Calu3 (cell line): Measurements from ENCODE around the gene AREL1. TPM values are rescaled to one million over a fixed set of nuclear protein-coding genes. Genes with fewer than 3 reads are reported as not detected.

Source experiments
- BruUV-seq: library from RNA; stranded (reverse); fragments of 400-500 nt; replicated peaks from 2 replicates; lab custom pipeline; 2021; lab: Mats Ljungman, UMichigan
- CTCF ChIA-PET: fragments of 300-600 bp; sonication (Branson Sonifier 250); formaldehyde crosslinking; loops from one replicate; lab custom pipeline; 2022; ENCODE audit warnings: antibody characterized with exemption; lab: Charles Lee
- DNase-seq: peaks from one replicate; pipeline ENCODE4 v3.0.0; 2022
- H3K27ac Mint-ChIP-seq: one replicate; pipeline ENCODE4 v1.8.0; 2022; ENCODE audit warnings: mixed read lengths; ENCODE audit not compliant: unreplicated experiment
- H3K27me3 Mint-ChIP-seq: one replicate; pipeline ENCODE4 v1.8.0; 2022; ENCODE audit warnings: mixed read lengths; ENCODE audit not compliant: unreplicated experiment
- H3K36me3 Mint-ChIP-seq: one replicate; pipeline ENCODE4 v1.8.0; 2022; ENCODE audit warnings: mild to moderate bottlenecking, moderate library complexity, mixed read lengths; ENCODE audit not compliant: insufficient read depth, unreplicated experiment
- H3K4me1 Mint-ChIP-seq: one replicate; pipeline ENCODE4 v1.8.0; 2022; ENCODE audit warnings: mild to moderate bottlenecking, low read depth, mixed read lengths; ENCODE audit not compliant: unreplicated experiment
- H3K4me3 Mint-ChIP-seq: one replicate; pipeline ENCODE4 v1.8.0; 2022; ENCODE audit warnings: mild to moderate bottlenecking, low read depth, moderate library complexity, mixed read lengths; ENCODE audit not compliant: unreplicated experiment
- H3K9me3 Mint-ChIP-seq: one replicate; pipeline ENCODE4 v1.8.0; 2022; ENCODE audit warnings: low read depth, mixed read lengths; ENCODE audit not compliant: unreplicated experiment
- CTCF ChIP-seq: fragments of 200-600 bp; IDR thresholded peaks from one replicate; pipeline ENCODE4 v1.8.0; 2022; ENCODE audit warnings: antibody characterized with exemption; ENCODE audit not compliant: unreplicated experiment
- intact Hi-C: fragments of 100-400 bp; cut with micrococcal nuclease; formaldehyde crosslinking; loops from one replicate; pipeline ENCODE4 v1.10.0; 2022; ENCODE audit not compliant: unreplicated experiment
- total RNA-seq: library from RNA; stranded (reverse); gene quantifications from 2 replicates; pipeline ENCODE4 v1.2.3, GENCODE V29; 2022

The AREL1 gene
- total RNA-seq, 1 experiment from 2014 or later: 31.9 TPM

- Mint-ChIP-seq H3K27me3 (no peaks in the 10 kb centered on the region), H3K4me1 (no peaks in the 10 kb centered on the region), H3K4me3 (no peak overlapping the region), H3K27ac (no peak overlapping the region), H3K9me3 (no peaks in the 10 kb centered on the region), H3K36me3 (peaks cover 39% of the 10 kb centered on the region)
- DNase-seq: no peak
- intact Hi-C loops: no loop called here
- TF ChIP-seq CTCF: no peak
- no TSS peak for BruUV-seq
- CTCF ChIA-PET: no interaction called here
Measured at GRCh38 chr14:74663884-74664283, 49.0 kb downstream of the AREL1 start.

- CTCF ChIA-PET: no interaction called here
- no peaks in the 10 kb centered on the region for H3K4me1 Mint-ChIP-seq
- no peaks in the 10 kb centered on the region for H3K9me3 Mint-ChIP-seq
- TF ChIP-seq CTCF: no peak
- intact Hi-C loops: no loop called here
- H3K36me3 Mint-ChIP-seq: peaks cover 36% of the 10 kb centered on the region
- no peak overlapping the region for H3K27ac Mint-ChIP-seq
- H3K27me3 Mint-ChIP-seq: no peaks in the 10 kb centered on the region
- no TSS peak for BruUV-seq
- H3K4me3 Mint-ChIP-seq: no peak overlapping the region
- DNase-seq: no peak
Measured at GRCh38 chr14:74661726-74662450, 51.0 kb downstream of the AREL1 start.

GRCh38 chr14:74660863-74661262 is 52.0 kb downstream of the AREL1 start:
- no TSS peak for BruUV-seq
- DNase-seq: no peak
- Mint-ChIP-seq H3K9me3 (no peaks in the 10 kb centered on the region), H3K36me3 (peaks cover 26% of the 10 kb centered on the region), H3K27me3 (no peaks in the 10 kb centered on the region), H3K4me1 (no peaks in the 10 kb centered on the region), H3K4me3 (no peak overlapping the region), H3K27ac (no peak overlapping the region)
- no peak for TF ChIP-seq CTCF
- CTCF ChIA-PET: interaction anchor here (0.6 kb wide), 1 partner anchor 187 kb away, joined by 3 read pairs; no protein-coding TSS in a partner anchor
- intact Hi-C loops: no loop called here

GRCh38 chr14:74660167-74660566 is 52.7 kb downstream of the AREL1 start:
- Mint-ChIP-seq H3K27ac (no peak overlapping the region), H3K9me3 (no peaks in the 10 kb centered on the region), H3K27me3 (no peaks in the 10 kb centered on the region), H3K36me3 (peaks cover 19% of the 10 kb centered on the region), H3K4me3 (no peak overlapping the region), H3K4me1 (no peaks in the 10 kb centered on the region)
- CTCF ChIA-PET: interaction anchor here (0.6 kb wide), 1 partner anchor 188 kb away, joined by 3 read pairs; no protein-coding TSS in a partner anchor
- no peak for DNase-seq
- no TSS peak for BruUV-seq
- intact Hi-C loops: no loop called here
- no peak for TF ChIP-seq CTCF
